Peyer's patch (tissue), 4 donors: Measurements from ENCODE around the gene GPR52.

Experiments
- POLR2A ChIP-seq, 2 donors: fragments of 450-650 bp; IDR thresholded peaks; one replicate each; pipeline ENCODE4 v1.5.1; 2017; ENCODE audit warnings: antibody characterized with exemption in 2 of 2, mild to moderate bottlenecking in 2 of 2, moderate library complexity in 2 of 2
- TF ChIP-seq, protein P1 (sequence below), 6 experiments: fragments of 450-650 bp in 4 of 6; fragments of 200-600 bp in 2 of 6; sonication (generic) in 1 of 6; IDR thresholded peaks; one replicate each; pipeline ENCODE4 v1.5.1; 2017 to 2019; ENCODE audit warnings: antibody characterized with exemption in 6 of 6, mild to moderate bottlenecking in 3 of 6, moderate library complexity in 1 of 6

GRCh38 chr1:174401075-174401474, 46.7 kb upstream of the GPR52 start:
- no peak for TF ChIP-seq POLR2A (IDR thresholded peaks at IDR 0.05)
- TF ChIP-seq, protein P1, sequence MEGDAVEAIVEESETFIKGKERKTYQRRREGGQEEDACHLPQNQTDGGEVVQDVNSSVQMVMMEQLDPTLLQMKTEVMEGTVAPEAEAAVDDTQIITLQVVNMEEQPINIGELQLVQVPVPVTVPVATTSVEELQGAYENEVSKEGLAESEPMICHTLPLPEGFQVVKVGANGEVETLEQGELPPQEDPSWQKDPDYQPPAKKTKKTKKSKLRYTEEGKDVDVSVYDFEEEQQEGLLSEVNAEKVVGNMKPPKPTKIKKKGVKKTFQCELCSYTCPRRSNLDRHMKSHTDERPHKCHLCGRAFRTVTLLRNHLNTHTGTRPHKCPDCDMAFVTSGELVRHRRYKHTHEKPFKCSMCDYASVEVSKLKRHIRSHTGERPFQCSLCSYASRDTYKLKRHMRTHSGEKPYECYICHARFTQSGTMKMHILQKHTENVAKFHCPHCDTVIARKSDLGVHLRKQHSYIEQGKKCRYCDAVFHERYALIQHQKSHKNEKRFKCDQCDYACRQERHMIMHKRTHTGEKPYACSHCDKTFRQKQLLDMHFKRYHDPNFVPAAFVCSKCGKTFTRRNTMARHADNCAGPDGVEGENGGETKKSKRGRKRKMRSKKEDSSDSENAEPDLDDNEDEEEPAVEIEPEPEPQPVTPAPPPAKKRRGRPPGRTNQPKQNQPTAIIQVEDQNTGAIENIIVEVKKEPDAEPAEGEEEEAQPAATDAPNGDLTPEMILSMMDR (IDR thresholded peaks at IDR 0.05): no peak
